Measurements from ENCODE around the gene NEB. TPM values are rescaled to one million over a fixed set of nuclear protein-coding genes. Genes with fewer than 3 reads are reported as not detected.
A peak's percentile ranks its signal among the peaks of the same experiment; 100 is the strongest.

The NEB gene
- total and polyA plus RNA-seq, 2 of the 13 experiments (the other 11 are each of a cell fraction or from before 2014, with no cell fraction given) = 0.21 to 0.24 TPM

DNA sequence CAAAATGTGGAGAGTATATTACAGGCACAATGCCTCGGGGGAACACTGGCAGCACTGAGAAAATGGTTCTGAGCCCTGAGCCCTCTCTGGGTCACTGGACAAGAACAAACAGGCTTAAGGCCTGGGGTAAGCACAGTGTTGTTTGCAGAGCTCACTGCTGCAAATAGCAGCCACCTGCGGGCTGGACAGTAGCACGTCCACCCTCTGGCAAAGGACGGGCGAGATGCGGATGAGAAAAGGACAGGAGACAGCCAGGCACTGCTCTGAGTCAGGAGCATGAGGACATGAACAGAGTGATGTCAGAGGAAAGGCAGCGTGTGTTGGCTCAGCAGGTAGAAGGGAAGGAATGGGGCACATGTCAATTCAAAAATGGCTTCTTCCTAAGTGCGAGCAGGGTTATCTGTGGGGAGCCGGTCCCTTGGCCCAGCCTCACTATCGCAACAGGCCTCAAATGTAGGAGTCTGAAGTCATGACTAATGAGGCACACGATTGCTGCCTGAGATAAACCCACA lies 25.9 kb upstream of the NEB start (continued):
- peak; percentile 43 for TF ChIP-seq TEAD3 (CRISPR knock-in tag; optimal IDR thresholded peaks at IDR 0.05; ENCODE audit: borderline replicate concordance)
- no peak for TF ChIP-seq SOX6 (IDR thresholded peaks at IDR 0.05)
- TF ChIP-seq SOX6 (CRISPR knock-in tag; IDR thresholded peaks at IDR 0.05) = peak; percentile 62
- TF ChIP-seq RNF2 (conservative IDR thresholded peaks at IDR 0.05; ENCODE audit: low read depth) = no peak; the same call in 1 of the 2 replicates
- TF ChIP-seq ZNF432 (CRISPR knock-in tag; IDR thresholded peaks at IDR 0.05; ENCODE audit: borderline replicate concordance) = no peak
- TF ChIP-seq HIVEP1 (CRISPR knock-in tag; IDR thresholded peaks at IDR 0.05) = no peak
- peak; percentile 64; the same call in 1 of the 2 replicates for TF ChIP-seq SMAD1 (CRISPR knock-in tag; IDR thresholded peaks at IDR 0.05; ENCODE audit: borderline replicate concordance, low read depth)
- TF ChIP-seq ZNF180 (CRISPR knock-in tag; IDR thresholded peaks at IDR 0.05; ENCODE audit: borderline replicate concordance, low read depth) = no peak
- TF ChIP-seq ZNF143 (CRISPR knock-in tag; IDR thresholded peaks at IDR 0.05) = no peak
- TF ChIP-seq TMF1 (CRISPR knock-in tag; IDR thresholded peaks at IDR 0.05; ENCODE audit: low read depth) = no peak
- TF ChIP-seq NFKBIZ (CRISPR knock-in tag; IDR thresholded peaks at IDR 0.05) = no peak
- TF ChIP-seq ZNF747 (CRISPR knock-in tag; IDR thresholded peaks at IDR 0.05; ENCODE audit: borderline replicate concordance) = no peak; the same call in none of the 2 replicates
- TF ChIP-seq, protein P1, sequence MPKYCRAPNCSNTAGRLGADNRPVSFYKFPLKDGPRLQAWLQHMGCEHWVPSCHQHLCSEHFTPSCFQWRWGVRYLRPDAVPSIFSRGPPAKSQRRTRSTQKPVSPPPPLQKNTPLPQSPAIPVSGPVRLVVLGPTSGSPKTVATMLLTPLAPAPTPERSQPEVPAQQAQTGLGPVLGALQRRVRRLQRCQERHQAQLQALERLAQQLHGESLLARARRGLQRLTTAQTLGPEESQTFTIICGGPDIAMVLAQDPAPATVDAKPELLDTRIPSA (CRISPR knock-in tag; IDR thresholded peaks at IDR 0.05; ENCODE audit: borderline replicate concordance) = no peak
- TF ChIP-seq, protein P2, sequence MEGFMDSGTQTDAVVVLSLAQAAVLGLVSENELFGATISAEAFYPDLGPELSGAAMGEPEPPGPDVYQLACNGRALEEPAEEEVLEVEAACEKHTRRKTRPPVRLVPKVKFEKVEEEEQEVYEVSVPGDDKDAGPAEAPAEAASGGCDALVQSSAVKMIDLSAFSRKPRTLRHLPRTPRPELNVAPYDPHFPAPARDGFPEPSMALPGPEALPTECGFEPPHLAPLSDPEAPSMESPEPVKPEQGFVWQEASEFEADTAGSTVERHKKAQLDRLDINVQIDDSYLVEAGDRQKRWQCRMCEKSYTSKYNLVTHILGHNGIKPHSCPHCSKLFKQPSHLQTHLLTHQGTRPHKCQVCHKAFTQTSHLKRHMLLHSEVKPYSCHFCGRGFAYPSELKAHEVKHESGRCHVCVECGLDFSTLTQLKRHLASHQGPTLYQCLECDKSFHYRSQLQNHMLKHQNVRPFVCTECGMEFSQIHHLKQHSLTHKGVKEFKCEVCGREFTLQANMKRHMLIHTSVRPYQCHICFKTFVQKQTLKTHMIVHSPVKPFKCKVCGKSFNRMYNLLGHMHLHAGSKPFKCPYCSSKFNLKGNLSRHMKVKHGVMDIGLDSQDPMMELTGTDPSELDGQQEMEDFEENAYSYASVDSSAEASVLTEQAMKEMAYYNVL (CRISPR knock-in tag; IDR thresholded peaks at IDR 0.05; ENCODE audit: borderline replicate concordance) = peak; percentile 61; the same call in 1 of the 2 replicates
- TF ChIP-seq MTF1 (CRISPR knock-in tag; IDR thresholded peaks at IDR 0.05) = no peak
- TF ChIP-seq, protein P3, sequence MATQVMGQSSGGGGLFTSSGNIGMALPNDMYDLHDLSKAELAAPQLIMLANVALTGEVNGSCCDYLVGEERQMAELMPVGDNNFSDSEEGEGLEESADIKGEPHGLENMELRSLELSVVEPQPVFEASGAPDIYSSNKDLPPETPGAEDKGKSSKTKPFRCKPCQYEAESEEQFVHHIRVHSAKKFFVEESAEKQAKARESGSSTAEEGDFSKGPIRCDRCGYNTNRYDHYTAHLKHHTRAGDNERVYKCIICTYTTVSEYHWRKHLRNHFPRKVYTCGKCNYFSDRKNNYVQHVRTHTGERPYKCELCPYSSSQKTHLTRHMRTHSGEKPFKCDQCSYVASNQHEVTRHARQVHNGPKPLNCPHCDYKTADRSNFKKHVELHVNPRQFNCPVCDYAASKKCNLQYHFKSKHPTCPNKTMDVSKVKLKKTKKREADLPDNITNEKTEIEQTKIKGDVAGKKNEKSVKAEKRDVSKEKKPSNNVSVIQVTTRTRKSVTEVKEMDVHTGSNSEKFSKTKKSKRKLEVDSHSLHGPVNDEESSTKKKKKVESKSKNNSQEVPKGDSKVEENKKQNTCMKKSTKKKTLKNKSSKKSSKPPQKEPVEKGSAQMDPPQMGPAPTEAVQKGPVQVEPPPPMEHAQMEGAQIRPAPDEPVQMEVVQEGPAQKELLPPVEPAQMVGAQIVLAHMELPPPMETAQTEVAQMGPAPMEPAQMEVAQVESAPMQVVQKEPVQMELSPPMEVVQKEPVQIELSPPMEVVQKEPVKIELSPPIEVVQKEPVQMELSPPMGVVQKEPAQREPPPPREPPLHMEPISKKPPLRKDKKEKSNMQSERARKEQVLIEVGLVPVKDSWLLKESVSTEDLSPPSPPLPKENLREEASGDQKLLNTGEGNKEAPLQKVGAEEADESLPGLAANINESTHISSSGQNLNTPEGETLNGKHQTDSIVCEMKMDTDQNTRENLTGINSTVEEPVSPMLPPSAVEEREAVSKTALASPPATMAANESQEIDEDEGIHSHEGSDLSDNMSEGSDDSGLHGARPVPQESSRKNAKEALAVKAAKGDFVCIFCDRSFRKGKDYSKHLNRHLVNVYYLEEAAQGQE (IDR thresholded peaks at IDR 0.05; ENCODE audit: borderline replicate concordance in 1 of 2, low read depth in 1 of 2, low read length in 2 of 2) = no peak
- TF ChIP-seq, protein P4, sequence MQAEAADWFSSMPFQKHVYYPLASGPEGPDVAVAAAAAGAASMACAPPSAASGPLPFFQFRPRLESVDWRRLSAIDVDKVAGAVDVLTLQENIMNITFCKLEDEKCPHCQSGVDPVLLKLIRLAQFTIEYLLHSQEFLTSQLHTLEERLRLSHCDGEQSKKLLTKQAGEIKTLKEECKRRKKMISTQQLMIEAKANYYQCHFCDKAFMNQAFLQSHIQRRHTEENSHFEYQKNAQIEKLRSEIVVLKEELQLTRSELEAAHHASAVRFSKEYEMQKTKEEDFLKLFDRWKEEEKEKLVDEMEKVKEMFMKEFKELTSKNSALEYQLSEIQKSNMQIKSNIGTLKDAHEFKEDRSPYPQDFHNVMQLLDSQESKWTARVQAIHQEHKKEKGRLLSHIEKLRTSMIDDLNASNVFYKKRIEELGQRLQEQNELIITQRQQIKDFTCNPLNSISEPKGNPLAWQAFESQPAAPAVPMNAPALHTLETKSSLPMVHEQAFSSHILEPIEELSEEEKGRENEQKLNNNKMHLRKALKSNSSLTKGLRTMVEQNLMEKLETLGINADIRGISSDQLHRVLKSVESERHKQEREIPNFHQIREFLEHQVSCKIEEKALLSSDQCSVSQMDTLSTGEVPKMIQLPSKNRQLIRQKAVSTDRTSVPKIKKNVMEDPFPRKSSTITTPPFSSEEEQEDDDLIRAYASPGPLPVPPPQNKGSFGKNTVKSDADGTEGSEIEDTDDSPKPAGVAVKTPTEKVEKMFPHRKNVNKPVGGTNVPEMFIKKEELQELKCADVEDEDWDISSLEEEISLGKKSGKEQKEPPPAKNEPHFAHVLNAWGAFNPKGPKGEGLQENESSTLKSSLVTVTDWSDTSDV (CRISPR knock-in tag; IDR thresholded peaks at IDR 0.05) = no peak
- TF ChIP-seq HNRNPH1 (optimal IDR thresholded peaks at IDR 0.05; ENCODE audit: low read depth, low read length) = no peak
- TF ChIP-seq CREB1 (IDR thresholded peaks at IDR 0.05) = peak; percentile 22; the same call in 1 of the 2 replicates
- peak; percentile 27; the same call in 1 of the 2 replicates for TF ChIP-seq CREB1 (CRISPR knock-in tag; IDR thresholded peaks at IDR 0.05)
